Measurements from ENCODE around the gene NSMF.

The NSMF gene

GRCh38 chr9:137459601-137460362 is 648 bp upstream of the NSMF start:
- DNase-seq (ENCODE audit: extremely low spot score) = no peak
- no peak for TF ChIP-seq ARNT (IDR thresholded peaks at IDR 0.05)
- no peak for TF ChIP-seq BHLHE40 (IDR thresholded peaks at IDR 0.05; ENCODE audit: borderline replicate concordance)
- TF ChIP-seq SP1 (IDR thresholded peaks at IDR 0.05) = no peak
- TF ChIP-seq CTBP1 (IDR thresholded peaks at IDR 0.05; ENCODE audit: borderline replicate concordance) = no peak
- TF ChIP-seq HDGF (IDR thresholded peaks at IDR 0.05; ENCODE audit: borderline replicate concordance) = no peak
- no peak for TF ChIP-seq PKNOX1 (IDR thresholded peaks at IDR 0.05)
- no peak for TF ChIP-seq ELF4 (IDR thresholded peaks at IDR 0.05)
- TF ChIP-seq FOXA1 (IDR thresholded peaks at IDR 0.05) = no peak
- TF ChIP-seq ZNF384 (IDR thresholded peaks at IDR 0.05) = no peak
- no peak for TF ChIP-seq LEF1 (IDR thresholded peaks at IDR 0.05; ENCODE audit: borderline replicate concordance)
- TF ChIP-seq FOXK2 (IDR thresholded peaks at IDR 0.05) = no peak
- TF ChIP-seq TARDBP (IDR thresholded peaks at IDR 0.05) = no peak
- TF ChIP-seq NFRKB (IDR thresholded peaks at IDR 0.05) = no peak
- TF ChIP-seq FOXM1 (IDR thresholded peaks at IDR 0.05; ENCODE audit: borderline replicate concordance) = no peak
- TF ChIP-seq SUZ12 (IDR thresholded peaks at IDR 0.05) = no peak
- POLR2A ChIA-PET = interaction anchor here (0.6 to 1.0 kb wide), 9 partner anchors 9 to 219 kb away, joined by 3 to 7 read pairs (median 4); partner anchors contain the start of genes EXD3, NOXA1 and TUBB4B
- CTCF ChIA-PET = no interaction called here

GRCh38 chr9:137458194-137459151 is 661 bp downstream of the NSMF start:
- POLR2A ChIA-PET = interaction anchor here (0.8 to 1.0 kb wide), 6 partner anchors 11 to 218 kb away, joined by 3 to 7 read pairs (median 4); partner anchors contain the start of genes EXD3, NOXA1 and TUBB4B
- CTCF ChIA-PET = no interaction called here
- DNase-seq (ENCODE audit: extremely low spot score) = no peak
- TF ChIP-seq ARNT (IDR thresholded peaks at IDR 0.05) (no peak), TARDBP (IDR thresholded peaks at IDR 0.05) (no peak), SP1 (IDR thresholded peaks at IDR 0.05) (no peak), BHLHE40 (IDR thresholded peaks at IDR 0.05; ENCODE audit: borderline replicate concordance) (no peak), FOXA1 (IDR thresholded peaks at IDR 0.05) (no peak), LEF1 (IDR thresholded peaks at IDR 0.05; ENCODE audit: borderline replicate concordance) (no peak), SUZ12 (IDR thresholded peaks at IDR 0.05) (no peak), PKNOX1 (IDR thresholded peaks at IDR 0.05) (no peak), L3MBTL2 (conservative IDR thresholded peaks at IDR 0.05) (no peak), ZNF384 (IDR thresholded peaks at IDR 0.05) (no peak), FOXK2 (IDR thresholded peaks at IDR 0.05) (no peak), HDGF (IDR thresholded peaks at IDR 0.05; ENCODE audit: borderline replicate concordance) (no peak)

GRCh38 chr9:137457406-137458193 is 1.5 kb downstream of the NSMF start:
- POLR2A ChIA-PET = no interaction called here
- no peak for DNase-seq (ENCODE audit: extremely low spot score)
- CTCF ChIA-PET = no interaction called here
- TF ChIP-seq L3MBTL2 (conservative IDR thresholded peaks at IDR 0.05) = no peak
- no peak for TF ChIP-seq CTBP1 (IDR thresholded peaks at IDR 0.05; ENCODE audit: borderline replicate concordance)
- TF ChIP-seq LEF1 (IDR thresholded peaks at IDR 0.05; ENCODE audit: borderline replicate concordance) = no peak
- TF ChIP-seq PKNOX1 (IDR thresholded peaks at IDR 0.05) = no peak
- no peak for TF ChIP-seq TARDBP (IDR thresholded peaks at IDR 0.05)

GRCh38 chr9:137456864-137457405 is 2.2 kb downstream of the NSMF start:
- no peak for DNase-seq (ENCODE audit: extremely low spot score)
- CTCF ChIA-PET = no interaction called here
- POLR2A ChIA-PET = interaction anchor here (1.4 kb wide), 1 partner anchor 26 kb away, joined by 4 read pairs; no protein-coding TSS in a partner anchor
- TF ChIP-seq HDGF (IDR thresholded peaks at IDR 0.05; ENCODE audit: borderline replicate concordance) = no peak
- TF ChIP-seq CTBP1 (IDR thresholded peaks at IDR 0.05; ENCODE audit: borderline replicate concordance) = no peak
- no peak for TF ChIP-seq ELF4 (IDR thresholded peaks at IDR 0.05)
- no peak for TF ChIP-seq FOXM1 (IDR thresholded peaks at IDR 0.05; ENCODE audit: borderline replicate concordance)
- TF ChIP-seq ZNF384 (IDR thresholded peaks at IDR 0.05) = no peak
- no peak for TF ChIP-seq L3MBTL2 (conservative IDR thresholded peaks at IDR 0.05)
- no peak for TF ChIP-seq LEF1 (IDR thresholded peaks at IDR 0.05; ENCODE audit: borderline replicate concordance)
- no peak for TF ChIP-seq SUZ12 (IDR thresholded peaks at IDR 0.05)
- TF ChIP-seq FOXK2 (IDR thresholded peaks at IDR 0.05) = no peak
- TF ChIP-seq SP1 (IDR thresholded peaks at IDR 0.05) = no peak
- TF ChIP-seq NFRKB (IDR thresholded peaks at IDR 0.05) = no peak
- no peak for TF ChIP-seq FOXA1 (IDR thresholded peaks at IDR 0.05)
- TF ChIP-seq BHLHE40 (IDR thresholded peaks at IDR 0.05; ENCODE audit: borderline replicate concordance) = no peak
- TF ChIP-seq PKNOX1 (IDR thresholded peaks at IDR 0.05) = no peak
- TF ChIP-seq ARNT (IDR thresholded peaks at IDR 0.05) = no peak
- TF ChIP-seq TARDBP (IDR thresholded peaks at IDR 0.05) = no peak
